HUES6 (cell line): Measurements from ENCODE around the gene ATXN7L3B.

Experiments used
- H3K27ac ChIP-seq: 2 replicates; pipeline ENCODE4 v1.7.0; 2013; ENCODE audit warnings: low read depth, mild to moderate bottlenecking, low read length, inconsistent platforms
- H3K27me3 ChIP-seq: 2 replicates; pipeline ENCODE4 v1.6.1; 2013; ENCODE audit warnings: low read length; ENCODE audit not compliant: control insufficient read depth, insufficient read depth
- H3K36me3 ChIP-seq: 2 replicates; pipeline ENCODE4 v1.6.1; 2013; ENCODE audit warnings: low read length; ENCODE audit not compliant: control insufficient read depth, insufficient read depth
- H3K4me1 ChIP-seq: 2 replicates; pipeline ENCODE4 v1.6.1; 2013; ENCODE audit warnings: low read length; ENCODE audit not compliant: control insufficient read depth, insufficient read depth
- H3K4me3 ChIP-seq: 2 replicates; pipeline ENCODE4 v1.5.1; 2013; ENCODE audit warnings: low read depth, low read length
- H3K9ac ChIP-seq: one replicate; pipeline ENCODE4 v1.6.1; 2013; ENCODE audit warnings: mild to moderate bottlenecking, low read length
- H3K9me3 ChIP-seq: 2 replicates; pipeline ENCODE4 v1.6.1; 2013; ENCODE audit warnings: low read depth, low read length; ENCODE audit not compliant: control insufficient read depth, insufficient read depth

The ATXN7L3B gene

GRCh38 chr12:74526535-74526934, 11.1 kb upstream of the ATXN7L3B start:
- H3K4me3 ChIP-seq: no peak overlapping the region
- H3K9me3 ChIP-seq: no peaks in the 10 kb centered on the region
- no peaks in the 10 kb centered on the region for H3K36me3 ChIP-seq
- H3K4me1 ChIP-seq: no peaks in the 10 kb centered on the region
- no peaks in the 10 kb centered on the region for H3K27me3 ChIP-seq
- H3K9ac ChIP-seq: no peak overlapping the region
- H3K27ac ChIP-seq: no peak overlapping the region

DNA sequence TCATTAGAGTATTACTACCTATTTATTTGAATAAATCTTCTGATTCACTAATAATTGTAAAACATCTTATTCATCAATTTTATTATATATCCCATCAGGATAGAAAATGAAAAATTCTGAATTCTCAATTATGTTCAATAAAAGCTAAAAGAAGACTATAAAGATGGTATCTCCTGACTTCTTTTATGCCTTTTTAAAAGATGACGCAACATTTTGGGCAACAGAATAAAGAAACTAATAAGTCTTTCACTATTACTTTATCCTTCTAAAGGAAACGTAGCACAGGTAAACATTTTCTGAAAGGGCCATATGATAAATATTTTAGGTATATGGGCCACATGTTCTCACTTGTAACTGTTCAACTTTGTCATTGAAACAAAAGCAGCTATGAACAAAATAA, 10.1 kb upstream of the ATXN7L3B start:
- H3K9ac ChIP-seq: no peak overlapping the region
- H3K27me3 ChIP-seq: no peaks in the 10 kb centered on the region
- H3K9me3 ChIP-seq: no peaks in the 10 kb centered on the region
- H3K4me3 ChIP-seq: no peak overlapping the region
- H3K27ac ChIP-seq: no peak overlapping the region
- H3K4me1 ChIP-seq: no peaks in the 10 kb centered on the region
- H3K36me3 ChIP-seq: no peaks in the 10 kb centered on the region

GRCh38 chr12:74530676-74531075, 7.0 kb upstream of the ATXN7L3B start:
- H3K27ac ChIP-seq: no peak overlapping the region
- no peaks in the 10 kb centered on the region for H3K36me3 ChIP-seq
- H3K9me3 ChIP-seq: no peaks in the 10 kb centered on the region
- H3K4me3 ChIP-seq: no peak overlapping the region
- H3K9ac ChIP-seq: no peak overlapping the region
- no peaks in the 10 kb centered on the region for H3K4me1 ChIP-seq
- no peaks in the 10 kb centered on the region for H3K27me3 ChIP-seq

- Histone ChIP-seq H3K4me1 (peaks cover 20% of the 10 kb centered on the region), H3K9me3 (no peaks in the 10 kb centered on the region), H3K36me3 (peaks cover 12% of the 10 kb centered on the region; the same call in 1 of the 2 replicates), H3K27ac (no peak overlapping the region), H3K4me3 (no peak overlapping the region), H3K9ac (no peak overlapping the region), H3K27me3 (no peaks in the 10 kb centered on the region)
These were observed 2.1 kb upstream of the ATXN7L3B start for GRCh38 chr12:74535536-74535935.

DNA sequence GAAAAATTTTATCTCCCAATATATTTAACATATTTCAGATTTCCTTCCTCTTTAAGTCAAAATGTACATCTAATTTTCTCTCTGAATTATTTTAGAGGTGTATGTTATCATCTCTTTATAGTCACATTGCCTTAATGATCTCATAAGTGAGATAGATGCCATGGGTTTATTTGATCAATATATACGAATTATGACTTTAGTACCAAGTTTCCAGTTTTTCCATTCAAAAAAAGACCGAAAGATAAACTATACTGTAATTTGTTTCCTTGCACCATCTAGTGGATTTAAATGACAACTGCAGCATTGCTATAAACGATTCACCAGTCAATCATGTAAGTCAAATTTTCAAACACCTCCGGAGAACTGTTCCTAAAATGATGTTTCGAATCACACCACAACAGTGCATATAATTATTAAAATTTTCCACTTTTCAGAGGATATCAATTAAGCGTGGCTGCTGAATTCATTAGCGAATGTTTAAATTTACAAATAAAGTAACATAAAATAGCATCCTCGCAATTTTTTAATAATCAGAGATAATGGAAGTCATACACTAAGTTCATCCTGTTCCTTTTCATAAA, 419 bp upstream of the ATXN7L3B start:
- H3K36me3 ChIP-seq: peaks cover 21% of the 10 kb centered on the region; the same call in 1 of the 2 replicates
- peak overlapping the region; percentile 84 for H3K4me3 ChIP-seq
- peak overlapping the region; percentile 90; the same call in 1 of the 2 replicates for H3K27ac ChIP-seq
- H3K27me3 ChIP-seq: no peaks in the 10 kb centered on the region
- peaks cover 34% of the 10 kb centered on the region for H3K4me1 ChIP-seq
- peak overlapping the region; percentile 95 for H3K9ac ChIP-seq
- no peaks in the 10 kb centered on the region for H3K9me3 ChIP-seq

- peaks cover 21% of the 10 kb centered on the region; the same call in 1 of the 2 replicates for H3K36me3 ChIP-seq
- H3K4me3 ChIP-seq: peak overlapping the region; percentile 84
- H3K4me1 ChIP-seq: peaks cover 34% of the 10 kb centered on the region
- H3K27me3 ChIP-seq: no peaks in the 10 kb centered on the region
- H3K9ac ChIP-seq: peak overlapping the region; percentile 95
- H3K27ac ChIP-seq: peak overlapping the region; percentile 90
- H3K9me3 ChIP-seq: no peaks in the 10 kb centered on the region
These were observed 1.0 kb downstream of the ATXN7L3B start for GRCh38 chr12:74538491-74539258.

DNA sequence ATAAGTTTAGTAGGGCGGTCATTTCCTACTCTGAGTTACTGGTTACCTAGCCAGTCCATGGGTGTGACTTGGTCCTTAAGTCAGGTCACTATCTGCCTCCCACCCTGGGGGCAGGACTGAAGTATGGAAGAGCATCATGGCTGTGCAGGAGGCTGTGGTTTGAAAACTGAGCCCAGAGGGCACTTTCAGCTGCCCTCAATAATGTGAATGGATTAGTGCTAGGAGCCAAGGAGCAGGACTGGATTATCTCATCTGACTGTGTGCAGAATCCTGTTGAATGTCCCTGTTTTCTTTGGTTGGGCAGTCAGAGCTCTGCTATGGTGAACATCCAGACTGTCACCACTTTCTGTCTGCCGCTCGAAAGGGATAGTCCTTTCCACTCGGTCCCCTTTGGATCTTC, 1.6 kb downstream of the ATXN7L3B start:
- H3K27me3 ChIP-seq: no peaks in the 10 kb centered on the region
- no peaks in the 10 kb centered on the region for H3K9me3 ChIP-seq
- peaks cover 21% of the 10 kb centered on the region; the same call in 1 of the 2 replicates for H3K36me3 ChIP-seq
- H3K4me1 ChIP-seq: peaks cover 34% of the 10 kb centered on the region
- H3K27ac ChIP-seq: no peak overlapping the region
- H3K4me3 ChIP-seq: peak overlapping the region; percentile 84
- H3K9ac ChIP-seq: peak overlapping the region; percentile 12

GRCh38 chr12:74539765-74540526, 2.3 kb downstream of the ATXN7L3B start:
- peak overlapping the region; percentile 84 for H3K4me3 ChIP-seq
- no peak overlapping the region for H3K9ac ChIP-seq
- peaks cover 34% of the 10 kb centered on the region for H3K4me1 ChIP-seq
- H3K27ac ChIP-seq: no peak overlapping the region
- H3K9me3 ChIP-seq: no peaks in the 10 kb centered on the region
- H3K36me3 ChIP-seq: peaks cover 21% of the 10 kb centered on the region; the same call in 1 of the 2 replicates
- H3K27me3 ChIP-seq: no peaks in the 10 kb centered on the region

DNA sequence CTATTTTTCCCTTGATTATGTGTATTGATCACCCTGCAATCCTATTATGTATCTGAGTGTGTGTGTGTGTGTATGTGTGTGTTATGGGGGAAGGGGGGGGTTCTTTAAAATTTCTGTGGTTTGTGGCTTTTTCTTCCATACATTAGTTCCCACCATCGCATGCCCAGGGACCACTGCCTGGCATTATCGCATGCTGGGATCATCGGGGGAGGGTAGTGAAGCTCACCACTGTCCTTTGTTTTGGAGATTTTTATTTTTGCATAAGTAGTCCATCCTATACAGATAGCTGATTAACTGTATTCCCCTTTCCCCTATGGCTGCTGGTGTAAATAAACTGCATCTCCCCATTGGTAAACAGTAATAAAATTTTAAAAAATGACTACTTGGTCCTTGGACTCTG, 3.4 kb downstream of the ATXN7L3B start:
- no peaks in the 10 kb centered on the region for H3K9me3 ChIP-seq
- H3K27me3 ChIP-seq: no peaks in the 10 kb centered on the region
- peak overlapping the region; percentile 84 for H3K4me3 ChIP-seq
- no peak overlapping the region for H3K9ac ChIP-seq
- no peak overlapping the region for H3K27ac ChIP-seq
- peaks cover 21% of the 10 kb centered on the region; the same call in 1 of the 2 replicates for H3K36me3 ChIP-seq
- H3K4me1 ChIP-seq: peaks cover 34% of the 10 kb centered on the region

DNA sequence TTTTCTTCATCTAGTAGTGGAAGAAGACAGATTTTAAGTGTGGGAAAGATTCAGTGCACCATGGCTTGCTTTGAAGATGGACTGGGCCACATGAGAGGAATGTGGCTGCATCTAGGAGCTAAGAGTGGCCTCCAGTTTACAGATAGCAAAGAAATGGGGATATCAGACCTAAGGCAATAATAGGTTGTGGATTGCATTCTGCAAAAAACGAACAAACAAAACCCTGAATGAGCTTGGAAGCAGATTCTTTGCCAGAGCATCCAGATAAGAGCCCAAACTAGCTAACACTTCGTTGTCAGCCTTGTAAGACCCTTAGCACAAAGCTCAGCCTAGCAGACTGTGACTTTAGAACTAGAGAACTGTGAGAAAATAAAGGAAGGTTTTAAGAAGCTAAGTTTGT, 9.6 kb downstream of the ATXN7L3B start:
- H3K27ac ChIP-seq: no peak overlapping the region
- no peaks in the 10 kb centered on the region for H3K36me3 ChIP-seq
- no peaks in the 10 kb centered on the region for H3K27me3 ChIP-seq
- no peak overlapping the region for H3K9ac ChIP-seq
- H3K4me3 ChIP-seq: no peak overlapping the region
- H3K9me3 ChIP-seq: no peaks in the 10 kb centered on the region
- H3K4me1 ChIP-seq: no peaks in the 10 kb centered on the region; the same call in 1 of the 2 replicates

DNA sequence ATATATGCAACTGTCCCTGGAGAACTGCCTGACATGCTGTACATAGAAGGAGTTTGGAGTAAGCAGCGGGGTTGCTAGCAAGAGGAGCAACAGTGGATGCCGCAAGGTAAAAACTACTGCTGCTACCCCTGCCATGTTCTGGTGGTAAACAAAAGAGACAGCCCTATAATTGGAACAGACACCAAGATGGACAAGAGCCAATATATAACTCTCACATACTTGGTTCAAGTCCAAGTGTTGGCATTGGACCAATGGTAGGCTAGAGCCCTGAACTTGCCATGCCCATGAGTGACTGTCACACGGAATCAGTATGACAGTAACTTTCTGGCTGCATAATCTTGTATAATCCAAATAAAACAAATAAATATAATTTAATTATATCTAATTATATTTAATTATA, 13.7 kb downstream of the ATXN7L3B start:
- Histone ChIP-seq H3K36me3 (no peaks in the 10 kb centered on the region), H3K4me1 (no peaks in the 10 kb centered on the region), H3K9me3 (no peaks in the 10 kb centered on the region)

More for the DNA sequence above, 13.7 kb downstream of the ATXN7L3B start:
- Histone ChIP-seq H3K4me3 (no peak overlapping the region), H3K9ac (no peak overlapping the region), H3K27ac (no peak overlapping the region), H3K27me3 (no peaks in the 10 kb centered on the region)
